Astrocyte of the spinal cord (primary cell): ENCODE data around the gene KAT5.

ENCODE experiments used
- DNase-seq: peaks from one replicate; pipeline ENCODE4 v3.0.0; 2011; ENCODE audit warnings: low read depth, low spot score
- H3K4me3 ChIP-seq: 2 replicates; pipeline ENCODE4 v1.5.1; 2011; ENCODE audit warnings: low read depth, mild to moderate bottlenecking, low read length, moderate library complexity
- CTCF ChIP-seq: IDR thresholded peaks from 2 replicates; pipeline ENCODE4 v1.5.1; 2012; ENCODE audit warnings: low read depth, mild to moderate bottlenecking, low read length, inconsistent platforms
- in situ Hi-C: cut with HindIII; loops from 2 replicates; pipeline ENCODE4 v1.10.0; 2017; ENCODE audit warnings: low sequenced_read_pairs

Gene KAT5

GRCh38 chr11:65716302-65716701 is 4.2 kb downstream of the KAT5 start:
- in situ Hi-C loops, result no loop called here
- no peak for DNase-seq
- no peak for TF ChIP-seq CTCF

GRCh38 chr11:65716774-65717405 is 4.8 kb downstream of the KAT5 start:
- DNase-seq, result no peak
- TF ChIP-seq CTCF, result no peak
- in situ Hi-C loops, result no loop called here
- H3K4me3 ChIP-seq, result no peak overlapping the region

More at GRCh38 chr11:65716302-65716701, 4.2 kb downstream of the KAT5 start:
- no peak overlapping the region for H3K4me3 ChIP-seq

GRCh38 chr11:65717906-65718305 is 5.9 kb downstream of the KAT5 start:
- no peak for TF ChIP-seq CTCF
- in situ Hi-C loops, result no loop called here
- no peak overlapping the region for H3K4me3 ChIP-seq
- no peak for DNase-seq

- no peak for TF ChIP-seq CTCF
- no peak overlapping the region for H3K4me3 ChIP-seq
- in situ Hi-C loops, result no loop called here
- DNase-seq, result no peak
Measured at GRCh38 chr11:65718531-65718930, 6.5 kb downstream of the KAT5 start.

GRCh38 chr11:65718964-65719492 is 7.0 kb downstream of the KAT5 start:
- TF ChIP-seq CTCF, result no peak
- in situ Hi-C loops, result no loop called here
- H3K4me3 ChIP-seq, result peak overlapping the region; percentile 83
- peak; percentile 5 for DNase-seq

- DNase-seq, result peak; percentile 12
- peak overlapping the region; percentile 83 for H3K4me3 ChIP-seq
- TF ChIP-seq CTCF, result no peak
- in situ Hi-C loops, result no loop called here
Measured at GRCh38 chr11:65719871-65720210, 7.8 kb downstream of the KAT5 start.
